22Rv1 (cell line): Measurements from ENCODE around the gene INO80.

Experiments used
- ZFX ChIP-seq: fragments of 450-650 bp; IDR thresholded peaks from 2 replicates; pipeline ENCODE4 v1.6.1; 2017; ENCODE audit warnings: antibody characterized with exemption, borderline replicate concordance
- TF ChIP-seq, protein P1 (sequence below): fragments of 450-650 bp; IDR thresholded peaks from 2 replicates; pipeline ENCODE4 v1.5.1; 2017; ENCODE audit warnings: mild to moderate bottlenecking

DNA sequence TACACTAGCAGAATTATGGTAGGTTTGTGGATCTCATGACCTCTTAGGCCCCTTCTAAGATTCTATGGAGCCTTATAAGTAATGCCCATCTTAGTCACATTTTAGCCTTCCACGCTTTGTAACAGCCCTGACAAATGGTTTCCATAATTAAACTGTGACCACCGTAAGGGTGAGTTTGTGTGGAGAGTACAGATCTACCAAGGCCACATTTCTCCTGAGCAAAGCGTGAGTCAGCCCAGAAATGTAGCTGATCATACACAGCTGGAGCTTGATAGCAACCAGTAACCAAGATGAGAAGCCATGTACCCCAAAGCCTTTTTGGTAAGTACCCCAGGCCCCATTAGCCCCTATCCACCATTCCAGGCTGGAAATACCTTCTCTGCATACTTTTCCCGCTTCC is 131.1 kb downstream of the INO80 start:
- TF ChIP-seq, protein P1, sequence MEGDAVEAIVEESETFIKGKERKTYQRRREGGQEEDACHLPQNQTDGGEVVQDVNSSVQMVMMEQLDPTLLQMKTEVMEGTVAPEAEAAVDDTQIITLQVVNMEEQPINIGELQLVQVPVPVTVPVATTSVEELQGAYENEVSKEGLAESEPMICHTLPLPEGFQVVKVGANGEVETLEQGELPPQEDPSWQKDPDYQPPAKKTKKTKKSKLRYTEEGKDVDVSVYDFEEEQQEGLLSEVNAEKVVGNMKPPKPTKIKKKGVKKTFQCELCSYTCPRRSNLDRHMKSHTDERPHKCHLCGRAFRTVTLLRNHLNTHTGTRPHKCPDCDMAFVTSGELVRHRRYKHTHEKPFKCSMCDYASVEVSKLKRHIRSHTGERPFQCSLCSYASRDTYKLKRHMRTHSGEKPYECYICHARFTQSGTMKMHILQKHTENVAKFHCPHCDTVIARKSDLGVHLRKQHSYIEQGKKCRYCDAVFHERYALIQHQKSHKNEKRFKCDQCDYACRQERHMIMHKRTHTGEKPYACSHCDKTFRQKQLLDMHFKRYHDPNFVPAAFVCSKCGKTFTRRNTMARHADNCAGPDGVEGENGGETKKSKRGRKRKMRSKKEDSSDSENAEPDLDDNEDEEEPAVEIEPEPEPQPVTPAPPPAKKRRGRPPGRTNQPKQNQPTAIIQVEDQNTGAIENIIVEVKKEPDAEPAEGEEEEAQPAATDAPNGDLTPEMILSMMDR, result no peak
- TF ChIP-seq ZFX, result no peak
